ENCODE data around the gene ETS2. TPM values are rescaled to one million over a fixed set of nuclear protein-coding genes. Genes with fewer than 3 reads are reported as not detected.

ETS2 gene
- total RNA-seq, 1 donor from 2014 or later: 57.6 TPM

- DNase-seq (ENCODE audit: low read depth, low spot score): no peak
Observed at GRCh38 chr21:38858026-38858811, 52.5 kb downstream of the ETS2 start.

- no peak for DNase-seq (ENCODE audit: low read depth, low spot score)
Observed at GRCh38 chr21:38858812-38859205, 53.1 kb downstream of the ETS2 start.

- DNase-seq (ENCODE audit: low read depth, low spot score): no peak
Observed at GRCh38 chr21:38859852-38860251, 54.1 kb downstream of the ETS2 start.

DNA sequence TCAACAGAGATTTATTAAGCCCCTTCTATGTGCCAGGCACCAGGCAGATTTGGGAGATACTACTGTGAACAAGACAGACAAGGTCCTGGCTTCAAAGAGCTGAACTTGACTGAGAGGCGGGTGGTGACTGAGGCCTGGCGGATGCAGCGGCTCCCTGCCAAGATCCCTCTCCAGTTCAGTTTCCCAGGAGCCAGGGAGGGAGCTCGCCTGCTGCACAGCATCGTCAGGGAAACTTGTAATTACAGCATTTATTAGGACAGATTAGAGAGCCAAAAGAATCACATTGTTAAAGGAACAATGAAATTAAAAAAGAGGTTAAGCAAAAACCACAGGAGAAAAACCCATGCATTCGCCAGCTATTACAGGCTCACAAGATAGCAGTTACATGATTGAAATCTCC is 55.3 kb downstream of the ETS2 start:
- DNase-seq (ENCODE audit: low read depth, low spot score): no peak

DNA sequence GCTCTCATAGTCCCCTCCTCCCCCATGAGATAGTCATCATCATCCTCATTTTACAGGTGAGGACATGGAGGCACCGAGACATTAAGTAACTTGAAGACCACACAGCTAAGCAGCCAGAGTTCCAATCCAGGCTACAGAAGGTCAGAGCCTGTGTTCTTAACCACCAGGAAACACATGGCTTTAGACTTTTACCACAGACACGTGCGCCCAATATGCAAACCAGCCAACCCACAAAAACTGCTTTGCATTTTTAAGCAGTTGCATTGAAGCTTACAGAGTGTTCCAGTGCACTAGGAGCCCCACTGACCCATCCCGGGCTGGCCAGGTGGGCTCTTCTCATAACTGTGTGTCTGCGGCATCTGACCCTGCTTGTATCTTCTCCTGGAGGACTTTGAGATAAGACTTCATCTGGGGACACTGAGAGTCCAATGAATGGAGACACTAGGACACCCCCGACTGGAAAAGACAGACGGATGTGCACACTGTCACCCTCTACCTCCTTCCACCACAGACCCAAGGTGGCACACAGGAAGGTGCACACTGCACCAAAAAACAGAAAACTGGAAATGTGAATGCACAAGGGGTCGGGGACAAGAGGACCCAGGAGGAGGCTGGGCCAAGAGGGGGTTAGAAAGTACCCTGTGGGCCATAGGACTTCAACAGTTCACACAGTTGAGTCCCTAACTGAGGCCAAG is 56.4 kb downstream of the ETS2 start:
- no peak for DNase-seq (ENCODE audit: low read depth, low spot score)

GRCh38 chr21:38863291-38863690 is 57.6 kb downstream of the ETS2 start:
- DNase-seq (ENCODE audit: low read depth, low spot score): no peak

DNA sequence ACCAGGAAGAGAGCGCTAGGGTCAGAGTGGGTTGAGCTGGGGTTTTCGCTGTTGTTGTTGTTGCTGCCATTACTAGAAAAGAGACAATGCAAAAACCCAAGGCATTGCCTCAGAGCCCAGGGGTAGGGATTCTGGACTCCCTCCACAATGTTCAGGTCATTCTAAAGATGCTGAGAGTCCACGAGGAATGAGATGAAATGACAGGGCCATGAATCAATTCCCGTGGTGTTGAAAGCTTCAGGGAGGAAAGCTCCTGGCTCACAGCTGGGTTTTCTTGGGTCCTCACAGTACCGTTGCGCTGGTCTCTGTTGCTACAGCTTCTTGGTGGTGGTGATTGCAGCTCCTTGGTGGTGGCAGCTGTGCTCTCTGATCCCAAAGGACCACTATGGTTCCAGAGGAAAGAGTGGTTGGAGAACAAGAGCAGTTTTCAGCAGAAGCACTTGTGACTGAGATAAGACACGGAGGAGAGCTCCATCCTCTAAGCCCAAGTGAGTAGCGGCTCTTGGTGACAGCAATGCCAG is 58.2 kb downstream of the ETS2 start:
- no peak for DNase-seq (ENCODE audit: low read depth, low spot score)

DNA sequence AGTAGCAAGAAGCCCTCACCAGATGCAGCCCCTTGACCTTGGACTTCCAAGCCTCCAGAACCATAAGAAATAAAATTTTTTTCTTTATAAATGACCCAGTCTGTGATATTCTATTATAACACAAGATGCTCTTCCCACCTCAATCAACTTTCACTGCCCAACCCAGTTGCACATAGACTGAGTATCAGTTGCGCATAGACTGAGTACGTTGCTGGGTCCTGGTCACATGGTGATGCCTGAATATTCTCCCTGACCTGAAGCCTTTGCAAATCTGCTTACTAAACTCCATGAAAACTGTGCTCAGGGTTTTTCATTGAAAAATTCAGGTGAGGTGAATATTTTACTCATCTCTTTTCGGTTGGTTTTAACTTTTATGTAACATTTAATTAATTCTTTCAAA is 59.2 kb downstream of the ETS2 start:
- no peak for DNase-seq (ENCODE audit: low read depth, low spot score)

GRCh38 chr21:38869196-38869595 is 63.5 kb downstream of the ETS2 start:
- DNase-seq (ENCODE audit: low read depth, low spot score): no peak

- DNase-seq (ENCODE audit: low read depth, low spot score): no peak
Observed at GRCh38 chr21:38869946-38870345, 64.2 kb downstream of the ETS2 start.

Data from pulmonary artery endothelial cell (primary cell).